Measurements from ENCODE around the gene HSPB7. TPM values are rescaled to one million over a fixed set of nuclear protein-coding genes. Genes with fewer than 3 reads are reported as not detected.

The HSPB7 gene
- total RNA-seq, 1 donor from 2014 or later = 3.0 TPM

DNA sequence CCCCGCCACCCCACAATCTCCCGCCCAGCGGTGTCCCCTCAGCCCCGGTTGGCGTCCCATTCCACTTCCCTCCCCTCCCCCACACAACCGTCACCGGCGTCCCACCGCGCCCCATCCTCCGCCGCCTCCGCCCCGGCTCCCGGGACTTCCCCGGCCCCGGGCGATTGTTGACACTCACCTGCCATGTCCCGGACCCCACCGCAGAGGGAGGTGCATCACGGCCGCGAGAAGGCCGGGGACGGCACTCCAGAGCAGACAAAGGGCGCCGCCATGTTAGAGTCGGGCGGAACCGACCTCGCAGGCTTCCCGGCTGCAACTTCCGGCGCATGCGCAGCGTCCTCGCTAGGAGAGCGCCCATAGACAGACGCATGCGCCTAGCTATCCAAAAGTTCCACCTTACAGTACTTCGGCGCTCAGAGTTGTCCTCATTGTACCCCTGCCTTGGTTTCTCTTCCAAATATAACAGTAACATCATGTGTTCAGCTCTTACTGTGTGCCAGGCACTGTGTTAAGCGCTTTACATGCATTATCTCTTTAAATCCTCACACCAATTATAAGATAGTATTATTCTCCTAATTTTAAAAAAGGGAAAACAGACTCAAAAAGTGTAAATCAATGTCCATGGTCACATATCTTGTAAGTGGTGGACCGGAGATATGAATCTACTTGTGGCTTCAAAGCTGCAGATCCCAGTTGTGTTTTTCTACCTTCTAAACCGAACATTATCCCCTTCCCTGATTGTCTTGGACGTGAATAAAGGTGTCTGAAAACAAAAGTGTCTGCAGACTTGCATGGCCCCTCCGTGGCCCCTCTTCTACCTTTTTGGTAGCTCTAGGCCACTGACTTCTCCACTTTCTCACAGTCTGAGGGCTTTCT, 41.8 kb downstream of the HSPB7 start, which contains the start of gene ZBTB17:
Gene ZBTB17, minus strand, starts transcription at position 297 of the 876 bp plus-strand sequence. CDS start 27,606 bp downstream, outside the sequence.
- peak; percentile 86 for DNase-seq

DNA sequence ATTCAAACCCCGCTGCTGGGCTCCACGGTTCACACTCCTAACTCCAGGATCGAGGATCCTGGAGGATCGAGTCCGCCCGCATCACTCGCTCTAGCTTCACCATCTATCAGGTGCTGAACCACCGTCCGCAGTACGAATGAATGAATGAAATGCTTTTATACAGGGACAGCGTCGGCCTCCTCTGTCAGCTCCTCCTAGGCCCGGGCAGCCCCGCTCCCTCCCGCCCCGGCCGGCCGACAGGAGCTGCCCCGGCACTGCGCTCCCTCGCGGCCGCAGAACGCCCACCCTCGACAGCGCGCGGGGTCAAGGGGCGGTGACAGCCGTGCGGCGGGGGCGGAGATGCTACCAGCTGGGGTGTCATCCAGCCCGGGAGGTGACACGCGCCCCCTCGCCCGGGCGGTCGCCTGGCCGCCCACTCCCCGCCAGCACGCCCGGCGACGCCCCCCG, 42.5 kb downstream of the HSPB7 start:
- DNase-seq = no peak

DNA sequence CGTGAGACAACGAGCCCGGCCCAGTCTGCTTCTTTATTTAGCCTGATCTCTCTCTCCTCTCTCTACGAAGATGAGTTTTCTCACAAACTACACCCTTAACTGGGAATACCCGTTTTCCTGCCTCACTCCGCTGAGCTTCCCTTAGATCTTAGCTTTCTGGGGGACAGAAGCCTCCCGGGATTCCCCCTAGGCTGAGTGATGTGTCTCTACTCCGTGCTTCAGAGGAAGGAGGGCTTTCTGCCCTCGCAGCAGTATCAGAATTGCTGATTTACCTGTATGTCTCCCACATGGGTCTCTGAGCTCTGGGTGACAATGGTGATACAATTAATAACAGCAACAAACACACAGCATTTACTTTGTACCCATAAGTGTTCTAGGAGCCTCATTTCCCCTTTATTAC, 43.0 kb downstream of the HSPB7 start:
- no peak for DNase-seq

DNA sequence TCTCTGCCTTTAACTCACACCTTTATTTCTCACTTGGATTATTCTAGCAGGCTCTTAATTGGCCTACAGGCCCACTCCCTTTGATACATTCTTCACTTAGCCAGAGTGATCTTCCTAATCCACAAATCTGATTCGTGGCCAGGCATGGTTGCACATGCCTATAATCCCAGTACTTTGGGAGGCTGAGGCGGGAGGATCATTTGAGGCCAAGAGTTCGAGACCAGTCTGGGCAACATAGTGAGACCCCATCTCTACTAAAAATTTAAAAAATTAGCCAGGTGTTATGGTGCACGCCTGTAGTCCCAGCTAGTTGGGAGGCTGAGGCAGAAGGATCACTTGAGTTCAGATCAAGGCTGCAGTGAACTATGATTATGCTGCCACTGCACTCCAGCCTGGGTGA, 44.1 kb downstream of the HSPB7 start:
- no peak for DNase-seq

DNA sequence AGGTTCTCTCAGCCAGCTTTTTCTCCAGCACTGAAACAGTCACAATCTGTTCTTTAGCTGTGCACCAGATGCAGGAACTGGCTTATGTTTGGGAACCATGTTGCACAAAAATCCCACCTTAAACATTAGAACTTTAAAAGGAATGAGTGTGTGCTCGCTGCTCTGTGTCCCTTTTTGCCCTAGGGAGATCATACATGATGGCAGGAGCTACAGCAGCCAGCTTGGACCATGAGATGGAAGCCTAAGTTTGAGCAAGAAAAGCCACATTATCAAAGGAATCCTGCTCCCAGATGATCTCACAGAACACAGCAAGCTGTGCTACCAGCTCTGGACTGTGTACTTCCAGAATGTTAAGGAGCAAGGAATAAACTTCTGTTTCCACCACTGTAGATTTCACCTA, 45.4 kb downstream of the HSPB7 start:
- DNase-seq = no peak

DNA sequence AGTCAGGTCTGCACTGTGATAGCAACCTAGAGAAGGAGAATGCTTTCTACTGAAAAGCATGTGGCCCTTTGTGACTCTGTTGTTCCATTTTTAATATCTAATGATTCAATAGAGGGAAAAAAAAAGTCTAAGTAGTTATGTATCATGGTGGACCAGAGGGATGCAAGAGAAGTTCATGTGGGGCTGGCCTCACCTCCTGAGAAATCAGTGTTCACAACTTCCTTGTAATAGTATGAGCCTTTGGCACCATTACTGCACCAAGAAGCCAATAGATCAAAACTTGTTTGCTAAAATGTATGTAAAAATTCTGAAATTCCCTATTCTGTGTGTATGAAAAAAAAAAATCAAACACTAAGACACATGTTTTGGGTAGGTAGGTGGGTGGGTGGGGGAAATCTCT, 46.9 kb downstream of the HSPB7 start:
- no peak for DNase-seq

DNA sequence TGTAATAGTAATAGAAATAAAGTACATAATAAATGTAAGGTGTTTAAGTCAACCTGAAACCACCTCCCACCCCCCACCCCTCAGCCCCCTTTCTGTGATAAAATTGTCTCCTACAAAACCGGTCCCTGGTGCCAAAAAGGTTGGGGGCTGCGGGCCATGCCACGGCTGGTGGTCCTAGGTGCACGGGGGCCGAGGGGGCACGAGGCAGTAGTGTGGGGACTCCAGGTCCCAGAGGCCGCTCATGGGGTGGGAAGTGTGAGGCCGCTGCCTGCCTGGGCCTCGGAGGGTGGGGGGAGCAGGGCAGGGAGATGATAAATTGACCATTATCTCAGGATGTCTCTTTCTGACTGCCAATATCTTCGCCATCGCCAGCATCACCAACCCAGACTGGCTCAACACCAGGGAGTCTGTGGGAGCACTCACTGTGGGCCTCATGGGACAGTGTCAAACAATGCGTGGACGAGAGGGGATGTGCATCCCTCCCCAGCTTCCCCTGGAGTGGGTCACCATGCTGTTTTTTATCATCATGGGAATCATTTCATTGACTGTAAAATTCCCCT, 48.4 kb downstream of the HSPB7 start:
- DNase-seq = no peak

DNA sequence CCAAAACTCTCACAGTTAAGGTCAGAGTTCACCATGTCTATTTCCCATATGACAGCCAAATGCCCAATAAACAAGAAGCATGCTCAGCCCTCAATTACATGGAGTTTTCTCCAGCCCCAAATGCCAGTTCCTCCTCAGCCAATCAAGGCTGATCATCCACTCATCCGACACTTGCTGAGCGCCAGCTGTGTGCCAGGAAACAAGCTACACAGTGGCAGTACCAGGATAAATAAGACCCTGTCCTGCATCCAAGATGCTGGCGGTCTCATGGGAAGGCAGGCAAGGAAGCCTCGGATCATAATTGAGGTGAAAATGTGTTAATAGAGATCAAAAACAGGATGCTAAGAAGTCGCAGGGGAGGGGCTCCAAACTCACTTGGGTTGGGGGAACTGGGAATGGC, 49.7 kb downstream of the HSPB7 start:
- DNase-seq = no peak

DNA sequence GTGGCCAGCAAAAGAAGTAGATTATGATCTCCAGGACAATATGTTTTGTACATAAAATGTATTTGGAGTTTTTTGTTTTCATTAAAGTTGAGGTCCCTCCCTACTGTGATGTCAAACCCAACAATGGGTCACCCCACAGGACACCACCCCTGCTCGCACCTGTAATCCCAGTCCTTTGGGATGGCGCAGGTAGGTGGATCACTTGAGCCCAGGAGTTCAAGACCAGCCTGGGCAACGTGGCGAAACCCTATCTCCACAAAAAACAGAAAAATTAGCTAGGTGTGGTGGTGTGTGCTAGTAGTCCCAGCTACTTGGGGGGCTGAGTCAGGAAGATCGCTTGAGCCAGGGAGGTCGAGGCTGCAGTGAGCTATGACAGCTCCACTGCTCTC, 50.9 kb downstream of the HSPB7 start:
- no peak for DNase-seq

DNA sequence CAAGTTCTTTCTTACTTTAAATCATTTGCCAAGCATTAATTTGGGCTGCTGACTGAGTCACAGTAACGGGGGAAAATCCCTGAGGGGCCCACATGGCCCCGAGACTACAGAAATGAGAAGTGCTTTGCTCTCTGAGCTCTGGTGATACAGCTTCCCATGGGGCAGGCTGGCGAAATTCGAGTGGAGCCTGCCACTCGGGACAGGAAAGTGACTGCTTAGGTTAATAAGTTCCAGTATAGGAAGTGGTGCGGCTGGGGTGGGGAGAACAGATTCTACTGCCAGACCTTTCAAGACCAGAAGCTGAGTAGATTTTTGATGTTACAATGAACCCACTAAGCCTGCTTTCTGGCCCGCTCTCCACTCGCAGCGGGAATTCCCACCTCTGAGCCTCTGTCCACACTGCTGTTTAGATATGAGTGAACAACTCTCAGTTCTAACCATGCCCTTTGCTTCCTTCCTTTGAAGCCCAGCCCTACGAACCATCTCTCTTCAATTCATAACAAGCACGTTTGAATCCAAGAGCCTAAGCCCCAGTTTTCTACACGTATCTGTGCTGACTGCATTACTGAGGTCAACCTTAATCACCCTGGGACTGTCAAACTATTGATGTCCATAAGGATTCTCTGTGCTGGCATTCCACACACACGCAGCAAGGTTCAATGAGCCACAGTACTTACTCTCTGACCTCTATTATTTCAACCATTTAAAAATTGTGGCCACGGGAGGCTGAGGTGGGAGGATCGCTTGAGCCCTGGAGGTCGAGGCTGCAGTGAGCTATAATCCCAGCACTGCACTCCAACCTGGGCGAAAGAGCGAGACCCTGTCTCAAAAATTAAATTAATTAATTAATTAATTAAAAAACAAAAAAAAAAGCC, 51.5 kb downstream of the HSPB7 start:
- DNase-seq = no peak

DNA sequence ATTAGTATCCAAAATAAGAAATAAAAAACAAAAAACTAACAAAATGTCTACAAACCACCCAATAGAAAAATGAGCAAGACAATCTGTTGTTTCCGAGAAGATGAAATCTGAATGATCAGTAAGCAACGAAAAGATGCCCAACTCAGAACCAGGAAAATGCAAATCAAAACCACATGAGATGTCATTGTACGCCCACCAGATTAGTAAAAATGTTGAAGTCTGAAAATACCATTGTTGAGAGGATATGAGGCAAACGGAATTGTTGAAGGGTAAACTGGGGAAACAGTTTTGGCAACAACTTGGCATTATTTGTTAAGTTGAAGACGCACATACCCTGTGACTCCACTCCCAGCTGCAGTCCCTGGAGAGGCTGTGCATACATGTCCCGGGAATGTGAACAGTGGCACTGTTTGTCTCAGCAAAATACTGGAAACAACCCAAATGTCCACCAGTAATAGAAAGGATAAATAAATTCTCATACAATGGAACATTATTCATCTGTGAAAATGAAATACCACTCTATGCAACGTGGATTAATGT, 52.5 kb downstream of the HSPB7 start:
- DNase-seq = peak; percentile 57

Small RNA genes lying within 50 kb of the gene (small RNA-seq; reads per million reads assigned to genes)
- gene AL355994.1 (ENCODE audit: low replicate concordance) (not detected), gene AL355994.5 (ENCODE audit: low replicate concordance) (not detected)

Other genes with a start within 250 kb of the HSPB7 start
- 4.2 TPM for gene UQCRHL, start 210.4 kb downstream of the HSPB7 start, total RNA-seq
- gene SPEN, start 170.3 kb downstream of the HSPB7 start, total RNA-seq = 46.5 TPM
- 17.6 TPM for gene ZBTB17, start 41.9 kb downstream of the HSPB7 start, total RNA-seq
- not detected for gene SRARP, start 13.8 kb downstream of the HSPB7 start, total RNA-seq
- 0.20 TPM for gene CLCNKA, start 4.0 kb upstream of the HSPB7 start, total RNA-seq
- 0.20 TPM for gene CLCNKB, start 25.7 kb upstream of the HSPB7 start, total RNA-seq
- not detected for gene FAM131C, start 55.6 kb upstream of the HSPB7 start, total RNA-seq
- gene EPHA2, start 138.0 kb upstream of the HSPB7 start, total RNA-seq = 42.0 TPM
- 18.7 TPM for gene ARHGEF19, start 194.6 kb upstream of the HSPB7 start, total RNA-seq
- 2.0 TPM for gene CPLANE2, start 219.1 kb upstream of the HSPB7 start, total RNA-seq